ENCODE results near the gene IFT22.
"Not testable (repeated sequence)": the region's sequence is repeated elsewhere in the genome, so short reads cannot be mapped to it uniquely, and the experiment has no call there.

IFT22 gene

DNA sequence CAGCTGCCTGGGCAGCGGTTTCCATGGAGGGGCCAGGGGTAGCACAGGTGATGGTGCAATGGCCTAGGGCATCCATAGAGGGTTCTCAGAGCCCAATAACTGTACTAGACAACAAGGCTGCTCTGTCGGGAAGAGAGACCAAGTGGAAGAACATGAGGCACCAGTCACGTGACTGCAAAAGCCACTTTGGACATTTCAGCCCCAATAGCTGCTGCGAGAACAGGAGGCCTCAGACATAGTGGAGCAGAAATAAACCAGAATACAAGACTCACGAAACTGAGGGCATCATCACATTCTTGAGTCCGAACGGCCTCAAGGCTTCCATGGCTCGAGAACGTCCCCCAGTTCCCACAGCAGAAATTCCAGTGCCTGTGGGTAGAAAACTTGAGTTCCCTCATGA, 44.5 kb downstream of the IFT22 start:
- no peak for DNase-seq

GRCh38 chr7:101273206-101273605, 48.4 kb downstream of the IFT22 start:
- no peak for DNase-seq

GRCh38 chr7:101271021-101271420, 50.6 kb downstream of the IFT22 start:
- DNase-seq = no peak

GRCh38 chr7:101269664-101270063, 51.9 kb downstream of the IFT22 start:
- DNase-seq = no peak

DNA sequence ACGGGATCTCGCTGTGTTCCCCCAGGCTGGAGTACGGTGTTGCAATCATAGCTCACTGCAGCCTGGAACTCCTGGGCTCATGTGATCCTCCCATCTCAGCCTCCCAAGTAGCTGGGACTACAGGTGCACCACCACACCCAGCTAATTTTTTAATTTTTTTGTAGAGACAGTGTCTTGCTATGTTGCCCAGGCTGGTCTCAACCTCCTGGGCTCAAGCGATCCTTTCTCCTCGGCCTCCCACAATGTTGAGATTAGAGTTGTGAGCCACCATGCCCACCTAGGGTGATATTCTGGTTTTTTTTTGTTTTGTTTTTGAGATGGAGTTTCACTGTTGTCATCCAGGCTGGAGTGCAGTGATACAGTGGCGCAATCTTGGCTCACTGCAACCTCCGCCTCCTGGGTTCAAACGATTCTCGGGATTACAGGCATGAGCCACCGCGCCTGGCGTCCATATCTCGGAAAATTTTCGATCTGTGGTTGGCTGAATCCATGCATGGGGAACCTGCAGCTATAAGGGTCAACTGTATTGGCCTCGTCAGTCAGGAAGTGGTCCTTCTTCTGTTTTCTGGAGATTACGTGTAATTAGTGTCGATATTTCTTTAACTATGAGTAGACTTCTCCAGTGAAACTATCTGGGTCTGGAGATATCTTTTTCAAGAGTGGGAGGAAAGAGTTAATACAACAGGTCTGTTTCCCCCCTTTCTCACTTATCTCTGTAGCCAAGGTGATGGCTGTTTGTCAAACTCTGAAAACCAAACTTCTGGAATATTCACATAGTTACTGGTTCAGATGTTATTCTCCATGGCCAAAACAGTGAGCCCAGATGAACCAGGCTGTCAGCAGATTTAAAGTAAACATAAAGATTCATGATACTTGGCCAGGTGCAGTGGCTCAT, 55.7 kb downstream of the IFT22 start:
- DNase-seq = no peak

GRCh38 chr7:101264102-101264706, 57.4 kb downstream of the IFT22 start:
- not testable (repeated sequence) for DNase-seq

Measured in NCI-H748 treated with DMSO at 0.1 percent for 48 hours (cell line).